Measurements from ENCODE around the gene LMF1.

GRCh38 chr16:901715-902601, 68.8 kb downstream of the LMF1 start:
- TF ChIP-seq CTCF (IDR thresholded peaks at IDR 0.05 in 2 of 3, conservative IDR thresholded peaks at IDR 0.05 in 1 of 3; ENCODE audit: borderline replicate concordance in 1 of 3, insufficient read depth in 1 of 3, low read depth in 2 of 3, low read length in 2 of 3) (no peak), RAD21 (IDR thresholded peaks at IDR 0.05; ENCODE audit: low read depth) (no peak)

Data from HCT116 (cell line).